MV-4-11 (cell line): ENCODE data around the gene MPDU1.

Experiments
- DNase-seq: peaks from one replicate; lab custom pipeline; 2025; lab: John Stamatoyannopoulos, UW

MPDU1 gene

DNA sequence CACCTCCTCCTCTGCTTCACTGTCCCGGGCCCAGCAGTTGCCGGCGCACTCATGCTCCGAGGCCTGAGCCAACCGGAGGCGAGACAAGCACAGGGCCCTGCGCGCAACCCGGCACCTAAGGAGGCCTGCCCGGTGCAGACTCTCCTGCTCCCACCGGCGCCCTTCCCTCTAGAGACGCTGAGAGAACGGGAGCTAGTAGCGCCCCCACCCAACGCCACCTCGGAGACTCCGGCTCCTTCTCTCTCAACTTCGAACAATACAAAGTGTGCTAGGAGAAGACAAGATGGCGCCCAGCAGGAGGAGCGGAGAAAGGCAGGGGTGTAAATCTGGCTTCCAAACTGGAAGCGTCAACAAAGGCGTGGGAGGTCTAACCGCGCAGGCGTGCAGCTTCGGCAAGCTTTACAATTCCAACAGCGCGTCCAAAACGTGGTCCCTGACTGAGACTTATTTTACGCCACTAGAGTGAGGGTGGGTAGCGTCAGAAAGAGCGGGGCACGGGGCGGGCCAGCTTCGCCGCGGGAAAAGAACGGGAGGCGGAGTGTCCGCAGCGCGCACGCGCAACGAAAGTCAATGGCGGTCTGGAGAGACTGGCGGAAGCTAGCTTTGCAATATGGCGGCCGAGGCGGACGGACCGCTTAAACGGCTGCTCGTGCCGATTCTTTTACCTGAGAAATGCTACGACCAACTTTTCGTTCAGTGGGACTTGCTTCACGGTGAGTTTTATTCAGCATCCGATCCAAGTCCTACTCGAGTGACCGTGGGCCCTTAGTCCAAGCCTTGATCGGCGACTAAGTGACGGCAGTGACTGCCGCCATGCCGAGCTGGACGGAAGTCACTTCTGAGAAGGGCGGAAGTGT lies at the start of gene MPDU1:
Gene MPDU1 (plus strand): TSS at position 600 of the 857 bp plus-strand sequence. CDS start 11 bp downstream, at position 611.
- DNase-seq: peak; percentile 97

GRCh38 chr17:7538050-7538449 lies 45.6 kb upstream of the MPDU1 start:
- DNase-seq: no peak

DNA sequence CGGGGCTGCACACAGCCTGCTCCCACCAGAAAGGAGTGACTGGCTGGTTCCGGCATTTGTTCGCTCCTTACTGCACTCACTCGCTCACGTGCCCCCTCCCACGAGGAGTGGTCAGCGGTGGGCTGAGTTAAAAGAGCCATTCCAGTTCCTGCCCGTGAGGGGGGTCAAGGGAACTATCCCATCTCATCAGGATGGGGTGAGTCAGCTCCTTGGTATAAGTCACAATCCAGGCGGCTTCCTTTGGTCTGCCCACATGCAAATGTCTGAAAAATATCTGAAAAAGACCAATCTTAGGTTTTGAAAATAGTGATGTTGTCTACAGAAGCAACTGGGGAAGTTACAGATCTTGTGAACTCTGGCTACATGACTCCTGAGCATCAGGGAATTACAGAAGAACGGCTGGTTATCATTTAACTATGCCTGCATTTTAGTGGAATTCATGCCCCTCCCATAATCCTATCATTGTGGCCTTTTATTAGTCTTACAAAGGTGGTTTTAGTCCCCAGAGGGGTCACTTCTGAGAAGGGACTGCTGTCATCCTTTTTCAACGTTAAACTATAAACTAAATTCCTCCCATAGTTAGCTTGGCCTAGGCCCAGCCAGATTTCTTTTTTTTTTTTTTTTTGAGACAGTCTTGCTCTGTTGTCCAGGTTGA lies 44.6 kb upstream of the MPDU1 start:
- no peak for DNase-seq

GRCh38 chr17:7541074-7541621 lies 42.5 kb upstream of the MPDU1 start:
- no peak for DNase-seq

DNA sequence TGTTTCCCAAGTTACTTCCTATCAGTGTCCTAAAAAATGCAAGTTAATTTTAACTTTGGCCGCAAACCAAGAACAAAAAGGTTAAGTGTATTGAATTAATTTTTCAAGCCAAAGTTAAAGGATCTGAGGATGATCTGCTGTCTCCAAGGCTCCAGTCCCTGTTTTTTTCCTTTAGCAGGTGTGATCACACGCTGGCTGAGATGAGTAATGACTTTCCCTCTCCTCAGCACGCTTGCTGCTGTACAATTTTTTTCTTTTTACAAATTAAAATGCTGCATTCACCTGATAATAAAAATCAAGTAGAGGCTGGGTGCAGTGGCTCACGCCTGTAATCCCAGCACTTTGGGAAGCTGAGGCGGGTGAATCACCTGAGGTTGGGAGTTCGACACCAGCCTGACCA lies 38.7 kb upstream of the MPDU1 start:
- DNase-seq: no peak

DNA sequence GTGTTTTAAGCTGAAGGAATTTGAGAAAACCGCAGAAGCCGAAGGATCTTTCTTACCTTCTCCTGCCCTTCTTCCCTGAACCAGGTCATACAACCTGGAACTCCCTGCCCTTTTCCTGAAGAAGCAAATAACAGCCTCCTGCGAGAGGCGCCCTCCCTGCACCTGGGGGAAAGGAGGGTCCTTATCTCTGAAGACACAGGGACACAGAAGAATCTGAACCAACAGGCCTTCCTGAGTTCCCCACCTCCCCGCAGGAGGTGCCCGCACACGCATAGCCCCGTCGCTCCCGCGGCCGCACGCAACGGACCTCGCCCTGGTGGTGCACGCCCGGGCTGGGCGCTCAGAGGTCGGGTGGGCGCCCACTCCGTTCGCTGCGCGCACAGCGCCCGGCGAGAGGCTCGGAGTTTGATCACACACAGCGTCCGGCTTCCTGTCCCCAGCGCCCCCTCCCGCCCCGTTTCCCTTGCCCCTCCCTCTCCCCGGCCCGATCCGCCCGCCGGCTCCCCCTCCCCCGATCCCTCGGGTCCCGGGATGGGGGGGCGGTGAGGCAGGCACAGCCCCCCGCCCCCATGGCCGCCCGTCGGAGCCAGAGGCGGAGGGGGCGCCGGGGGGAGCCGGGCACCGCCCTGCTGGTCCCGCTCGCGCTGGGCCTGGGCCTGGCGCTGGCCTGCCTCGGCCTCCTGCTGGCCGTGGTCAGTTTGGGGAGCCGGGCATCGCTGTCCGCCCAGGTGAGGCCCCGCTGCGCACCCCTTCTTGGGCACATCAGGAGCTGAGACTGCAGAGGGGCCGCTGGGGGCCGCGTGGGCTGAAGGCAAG lies 34.9 kb upstream of the MPDU1 start, which contains the start of gene TNFSF12:
Gene TNFSF12 (plus strand): TSS at position 474 of the 816 bp plus-strand sequence. CDS start 96 bp downstream, at position 570.
- no peak for DNase-seq

- no peak for DNase-seq
Observed at GRCh38 chr17:7549401-7550055, 34.1 kb upstream of the MPDU1 start.

GRCh38 chr17:7550344-7550743 lies 33.3 kb upstream of the MPDU1 start:
- no peak for DNase-seq

DNA sequence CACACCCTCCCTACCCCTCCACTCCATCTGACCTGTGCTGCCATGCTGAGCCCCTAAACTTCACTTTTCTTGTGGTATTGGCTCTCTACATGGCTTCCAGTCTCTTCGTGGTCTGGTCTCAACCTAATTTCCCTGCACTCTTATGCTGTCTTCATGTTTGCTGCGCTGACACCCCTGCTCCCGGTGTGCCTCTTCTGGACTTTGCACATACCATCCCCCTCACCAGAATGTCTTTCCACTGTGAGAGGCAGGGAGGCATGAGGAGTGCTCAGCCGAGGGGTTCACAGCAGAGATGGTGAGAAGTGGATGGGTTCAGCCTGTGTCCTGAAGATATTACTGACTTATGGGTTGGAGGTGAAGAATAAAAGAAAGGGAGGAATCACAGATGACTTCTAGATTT lies 32.3 kb upstream of the MPDU1 start:
- DNase-seq: no peak

DNA sequence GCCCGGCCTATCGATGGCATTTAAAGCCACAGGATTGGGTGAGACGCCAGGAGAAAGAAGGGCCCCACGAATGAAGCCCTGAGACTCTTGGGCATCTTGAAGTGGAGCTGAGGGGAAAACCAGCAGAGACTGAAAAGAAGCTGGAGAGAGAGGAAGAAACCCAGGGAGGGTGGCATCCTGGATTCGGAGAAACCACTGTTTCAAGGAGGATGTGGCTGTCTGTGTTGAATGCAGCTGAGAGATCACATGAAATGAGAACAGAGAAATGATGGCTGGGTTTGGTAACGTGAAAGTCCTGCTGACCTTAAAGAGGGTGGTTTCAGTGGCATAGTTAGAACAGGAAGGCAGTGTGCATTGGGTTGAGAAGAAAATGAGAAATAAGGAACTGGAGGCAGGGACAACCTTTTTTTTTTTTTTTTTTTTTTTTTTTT lies 31.0 kb upstream of the MPDU1 start:
- DNase-seq: peak; percentile 97

DNA sequence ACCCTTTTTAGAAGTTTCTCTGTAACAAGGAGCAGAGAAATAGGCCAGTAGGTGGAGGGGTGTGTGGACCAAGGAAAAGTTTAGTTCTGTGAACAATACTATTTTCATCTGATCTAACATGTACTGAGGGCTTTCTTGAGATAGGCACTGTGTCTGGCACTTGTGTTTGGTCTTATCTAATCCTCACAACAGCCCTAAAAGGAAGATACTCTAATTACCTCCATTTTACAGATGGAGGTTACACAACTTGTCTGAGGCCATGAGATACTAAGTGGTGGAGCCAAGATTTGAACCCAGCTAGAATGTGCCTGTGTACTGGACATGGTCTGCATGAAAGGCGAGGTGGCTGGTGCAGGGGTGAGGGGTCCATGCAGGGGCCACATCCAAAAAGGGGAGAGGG lies 30.3 kb upstream of the MPDU1 start:
- DNase-seq: no peak

GRCh38 chr17:7555320-7555948 lies 28.2 kb upstream of the MPDU1 start:
- no peak for DNase-seq

GRCh38 chr17:7556627-7557026 lies 27.0 kb upstream of the MPDU1 start:
- no peak for DNase-seq

DNA sequence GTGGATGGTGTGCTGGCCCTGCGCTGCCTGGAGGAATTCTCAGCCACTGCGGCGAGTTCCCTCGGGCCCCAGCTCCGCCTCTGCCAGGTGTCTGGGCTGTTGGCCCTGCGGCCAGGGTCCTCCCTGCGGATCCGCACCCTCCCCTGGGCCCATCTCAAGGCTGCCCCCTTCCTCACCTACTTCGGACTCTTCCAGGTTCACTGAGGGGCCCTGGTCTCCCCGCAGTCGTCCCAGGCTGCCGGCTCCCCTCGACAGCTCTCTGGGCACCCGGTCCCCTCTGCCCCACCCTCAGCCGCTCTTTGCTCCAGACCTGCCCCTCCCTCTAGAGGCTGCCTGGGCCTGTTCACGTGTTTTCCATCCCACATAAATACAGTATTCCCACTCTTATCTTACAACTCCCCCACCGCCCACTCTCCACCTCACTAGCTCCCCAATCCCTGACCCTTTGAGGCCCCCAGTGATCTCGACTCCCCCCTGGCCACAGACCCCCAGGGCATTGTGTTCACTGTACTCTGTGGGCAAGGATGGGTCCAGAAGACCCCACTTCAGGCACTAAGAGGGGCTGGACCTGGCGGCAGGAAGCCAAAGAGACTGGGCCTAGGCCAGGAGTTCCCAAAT lies 26.4 kb upstream of the MPDU1 start:
- no peak for DNase-seq

DNA sequence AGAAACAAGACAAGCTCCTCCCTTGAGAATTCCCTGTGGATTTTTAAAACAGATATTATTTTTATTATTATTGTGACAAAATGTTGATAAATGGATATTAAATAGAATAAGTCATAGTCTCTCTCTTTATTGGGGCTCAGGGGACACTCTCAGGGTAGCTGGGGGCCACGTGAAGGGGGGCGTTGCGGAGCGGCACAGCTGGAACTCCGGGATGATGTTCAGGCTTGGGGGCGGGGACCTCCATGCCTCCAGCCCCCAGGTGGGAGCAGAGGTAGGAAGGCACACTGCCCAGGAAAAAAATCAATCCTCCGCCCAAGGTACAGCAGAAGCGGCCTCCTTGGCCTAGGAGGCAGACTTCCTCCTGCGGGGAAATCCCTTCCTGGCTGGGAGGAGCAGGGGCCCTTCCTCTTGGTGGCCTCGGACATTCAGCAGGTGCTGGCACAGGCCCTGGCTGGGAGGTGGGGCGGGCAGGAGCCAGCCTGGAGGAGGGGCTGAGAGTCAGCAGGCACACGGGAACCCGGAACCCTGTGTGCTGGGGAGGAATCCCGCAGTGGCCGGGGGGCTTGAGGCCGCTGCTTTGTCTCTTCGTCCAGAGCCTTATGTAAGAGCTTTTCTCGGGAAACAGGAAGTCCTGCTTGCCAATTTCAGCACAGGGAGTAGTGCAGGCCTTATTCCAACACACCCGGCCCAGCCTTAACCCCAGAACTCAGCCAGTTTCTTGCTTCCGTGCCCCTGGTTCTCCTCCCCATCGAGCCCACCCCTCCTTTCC lies 25.7 kb upstream of the MPDU1 start:
- DNase-seq: peak; percentile 97

DNA sequence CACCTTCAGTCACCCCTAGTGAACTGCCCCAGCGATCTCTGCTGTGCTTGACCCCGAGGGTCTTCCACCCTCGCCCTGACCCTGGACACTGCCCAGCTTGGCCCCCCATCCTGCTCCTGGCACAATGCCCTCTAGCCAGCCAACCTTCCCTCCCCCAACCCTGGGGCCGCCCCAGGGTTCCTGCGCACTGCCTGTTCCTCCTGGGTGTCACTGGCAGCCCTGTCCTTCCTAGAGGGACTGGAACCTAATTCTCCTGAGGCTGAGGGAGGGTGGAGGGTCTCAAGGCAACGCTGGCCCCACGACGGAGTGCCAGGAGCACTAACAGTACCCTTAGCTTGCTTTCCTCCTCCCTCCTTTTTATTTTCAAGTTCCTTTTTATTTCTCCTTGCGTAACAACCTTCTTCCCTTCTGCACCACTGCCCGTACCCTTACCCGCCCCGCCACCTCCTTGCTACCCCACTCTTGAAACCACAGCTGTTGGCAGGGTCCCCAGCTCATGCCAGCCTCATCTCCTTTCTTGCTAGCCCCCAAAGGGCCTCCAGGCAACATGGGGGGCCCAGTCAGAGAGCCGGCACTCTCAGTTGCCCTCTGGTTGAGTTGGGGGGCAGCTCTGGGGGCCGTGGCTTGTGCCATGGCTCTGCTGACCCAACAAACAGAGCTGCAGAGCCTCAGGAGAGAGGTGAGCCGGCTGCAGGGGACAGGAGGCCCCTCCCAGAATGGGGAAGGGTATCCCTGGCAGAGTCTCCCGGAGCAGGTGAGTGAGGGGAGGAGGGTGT lies 24.9 kb upstream of the MPDU1 start, which contains the start of gene TNFSF13:
Gene TNFSF13 (plus strand): TSS at position 207 of the 776 bp plus-strand sequence. CDS start 290 bp downstream, at position 497.
- peak; percentile 88 for DNase-seq

DNA sequence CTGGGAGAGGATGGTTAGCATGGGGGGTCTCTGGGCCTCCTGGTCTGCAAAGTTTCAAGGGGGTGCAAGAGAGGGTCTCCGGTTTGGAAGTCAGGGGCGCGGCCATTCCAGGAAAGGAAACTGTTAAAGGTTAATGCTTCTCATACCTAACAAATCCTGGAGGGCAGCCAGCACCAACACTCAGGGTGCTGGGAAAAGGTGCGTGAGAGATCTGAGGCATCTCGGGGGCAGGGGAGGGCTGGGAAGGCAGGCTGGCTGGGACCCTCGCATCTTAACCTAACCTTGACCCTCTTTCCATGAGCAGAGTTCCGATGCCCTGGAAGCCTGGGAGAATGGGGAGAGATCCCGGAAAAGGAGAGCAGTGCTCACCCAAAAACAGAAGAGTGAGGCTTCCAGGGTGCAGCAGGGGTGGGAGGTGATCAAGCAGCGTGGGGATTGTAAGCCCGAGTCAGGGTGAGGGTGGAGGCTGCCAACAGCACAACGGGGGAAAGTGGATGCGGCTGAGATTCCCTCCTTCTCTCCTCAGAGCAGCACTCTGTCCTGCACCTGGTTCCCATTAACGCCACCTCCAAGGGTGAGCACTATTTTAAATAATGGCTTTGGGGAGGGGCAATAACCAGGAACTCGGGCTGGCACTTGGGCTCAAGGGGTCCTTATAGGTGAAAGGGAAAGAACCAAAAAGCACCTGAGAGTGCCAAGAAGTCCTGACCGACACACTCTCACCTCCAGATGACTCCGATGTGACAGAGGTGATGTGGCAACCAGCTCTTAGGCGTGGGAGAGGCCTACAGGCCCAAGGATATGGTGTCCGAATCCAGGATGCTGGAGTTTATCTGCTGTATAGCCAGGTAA lies 24.1 kb upstream of the MPDU1 start:
- no peak for DNase-seq
